ENCODE data around the gene GLI2.

GRCh38 chr2:120692691-120693090, 43.0 kb upstream of the GLI2 start:
- TF ChIP-seq, protein P1, sequence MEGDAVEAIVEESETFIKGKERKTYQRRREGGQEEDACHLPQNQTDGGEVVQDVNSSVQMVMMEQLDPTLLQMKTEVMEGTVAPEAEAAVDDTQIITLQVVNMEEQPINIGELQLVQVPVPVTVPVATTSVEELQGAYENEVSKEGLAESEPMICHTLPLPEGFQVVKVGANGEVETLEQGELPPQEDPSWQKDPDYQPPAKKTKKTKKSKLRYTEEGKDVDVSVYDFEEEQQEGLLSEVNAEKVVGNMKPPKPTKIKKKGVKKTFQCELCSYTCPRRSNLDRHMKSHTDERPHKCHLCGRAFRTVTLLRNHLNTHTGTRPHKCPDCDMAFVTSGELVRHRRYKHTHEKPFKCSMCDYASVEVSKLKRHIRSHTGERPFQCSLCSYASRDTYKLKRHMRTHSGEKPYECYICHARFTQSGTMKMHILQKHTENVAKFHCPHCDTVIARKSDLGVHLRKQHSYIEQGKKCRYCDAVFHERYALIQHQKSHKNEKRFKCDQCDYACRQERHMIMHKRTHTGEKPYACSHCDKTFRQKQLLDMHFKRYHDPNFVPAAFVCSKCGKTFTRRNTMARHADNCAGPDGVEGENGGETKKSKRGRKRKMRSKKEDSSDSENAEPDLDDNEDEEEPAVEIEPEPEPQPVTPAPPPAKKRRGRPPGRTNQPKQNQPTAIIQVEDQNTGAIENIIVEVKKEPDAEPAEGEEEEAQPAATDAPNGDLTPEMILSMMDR (IDR thresholded peaks at IDR 0.05), result no peak
- no peak for TF ChIP-seq POLR2A (IDR thresholded peaks at IDR 0.05)
- no peak for TF ChIP-seq POLR2AphosphoS5 (IDR thresholded peaks at IDR 0.05)
- TF ChIP-seq EP300 (IDR thresholded peaks at IDR 0.05), result no peak
